GM18867 (cell line): ENCODE results near the gene TCL1B.
"Not testable (repeated sequence)": the region's sequence is repeated elsewhere in the genome, so short reads cannot be mapped to it uniquely, and the experiment has no call there.

Experiments
- ATAC-seq: cut with Tn5 transposase; IDR thresholded peaks from one replicate; pipeline ENCODE4 v1.9.1; 2021; ENCODE audit warnings: mild to moderate bottlenecking, moderate library complexity; ENCODE audit not compliant: unreplicated experiment

TCL1B gene

GRCh38 chr14:95700221-95700976 lies 14.2 kb downstream of the TCL1B start:
- no peak for ATAC-seq

DNA sequence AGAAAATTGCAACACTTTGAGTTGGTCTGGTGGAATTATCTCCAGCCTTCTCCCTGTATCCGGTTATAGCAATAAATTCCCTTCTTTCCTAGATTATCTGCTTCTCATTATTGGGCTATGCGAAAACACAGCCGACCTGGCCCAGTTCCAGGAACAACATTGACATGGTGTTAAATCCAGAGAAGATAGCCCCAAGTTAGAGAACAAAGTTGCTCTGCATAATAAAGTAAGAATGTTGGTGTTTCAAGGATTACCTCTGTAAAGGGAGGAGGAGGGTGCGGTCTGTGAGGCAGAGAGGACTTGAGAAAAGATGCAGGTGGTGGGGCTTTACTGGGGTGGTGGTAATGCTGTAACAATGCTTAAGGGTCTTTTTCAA lies 15.6 kb downstream of the TCL1B start:
- no peak for ATAC-seq

- no peak for ATAC-seq
These were observed 17.1 kb downstream of the TCL1B start for GRCh38 chr14:95703341-95703740.

DNA sequence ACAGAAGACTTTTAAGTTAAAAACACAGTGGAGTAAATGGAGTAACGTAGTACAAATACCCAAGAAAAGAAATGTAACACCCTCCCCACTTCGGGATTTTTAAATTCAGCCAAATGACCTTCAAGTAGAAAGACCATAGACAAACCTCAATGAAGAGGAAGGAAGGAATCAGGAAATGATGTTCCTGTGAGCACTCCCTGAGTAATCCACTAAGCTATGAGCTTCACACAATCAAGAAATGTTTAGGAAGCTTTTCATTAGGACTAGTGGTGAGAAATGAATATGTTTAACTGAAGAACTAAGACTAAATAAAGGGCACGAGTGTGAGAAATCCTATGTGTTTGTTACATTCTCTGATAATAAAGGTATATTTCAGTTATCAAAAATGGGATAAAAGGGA lies 17.6 kb downstream of the TCL1B start:
- ATAC-seq = no peak

DNA sequence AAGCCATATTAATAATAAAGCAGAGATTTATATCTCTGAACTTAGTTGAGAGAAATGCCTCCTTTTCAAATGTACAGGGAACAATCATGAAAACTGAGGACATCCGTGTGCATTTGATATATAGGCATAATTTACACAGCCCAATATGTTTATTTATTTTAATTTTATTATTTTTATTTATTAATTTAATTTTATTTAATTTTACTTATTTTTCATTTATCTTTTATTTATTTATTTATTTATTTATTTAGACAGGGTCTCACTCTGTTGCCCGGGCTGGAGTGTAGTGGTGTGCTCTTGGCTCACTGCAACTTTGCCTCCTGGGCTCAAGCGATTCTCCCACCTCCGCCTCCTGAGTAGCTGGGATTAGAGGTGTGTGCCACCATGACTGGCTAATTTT lies 19.3 kb downstream of the TCL1B start:
- no peak for ATAC-seq

- no peak for ATAC-seq
These were observed 21.1 kb downstream of the TCL1B start for GRCh38 chr14:95707327-95707726.

GRCh38 chr14:95710106-95710505 lies 23.9 kb downstream of the TCL1B start:
- no peak for ATAC-seq

- ATAC-seq = no peak
These were observed 25.4 kb downstream of the TCL1B start for GRCh38 chr14:95711476-95712176.

DNA sequence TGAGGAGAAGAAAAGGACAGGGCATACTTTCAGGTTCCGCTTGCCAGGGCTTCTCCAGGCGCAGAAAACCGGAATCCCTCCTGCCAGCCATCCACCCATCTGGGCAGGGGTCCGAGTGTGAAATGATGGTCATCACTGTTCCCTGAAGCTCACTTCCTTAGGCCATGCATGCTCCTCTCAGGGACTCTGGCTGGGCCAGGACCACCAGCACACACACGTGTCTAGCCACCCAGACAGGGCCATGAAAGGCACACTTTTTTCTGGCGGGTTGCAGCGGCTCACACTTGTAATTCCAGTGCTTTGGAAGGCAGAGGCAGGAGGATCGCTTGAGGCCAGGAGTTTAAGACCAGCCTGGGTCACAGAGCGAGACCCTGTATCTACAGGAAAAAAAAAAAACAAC lies 26.2 kb downstream of the TCL1B start:
- ATAC-seq = no peak

DNA sequence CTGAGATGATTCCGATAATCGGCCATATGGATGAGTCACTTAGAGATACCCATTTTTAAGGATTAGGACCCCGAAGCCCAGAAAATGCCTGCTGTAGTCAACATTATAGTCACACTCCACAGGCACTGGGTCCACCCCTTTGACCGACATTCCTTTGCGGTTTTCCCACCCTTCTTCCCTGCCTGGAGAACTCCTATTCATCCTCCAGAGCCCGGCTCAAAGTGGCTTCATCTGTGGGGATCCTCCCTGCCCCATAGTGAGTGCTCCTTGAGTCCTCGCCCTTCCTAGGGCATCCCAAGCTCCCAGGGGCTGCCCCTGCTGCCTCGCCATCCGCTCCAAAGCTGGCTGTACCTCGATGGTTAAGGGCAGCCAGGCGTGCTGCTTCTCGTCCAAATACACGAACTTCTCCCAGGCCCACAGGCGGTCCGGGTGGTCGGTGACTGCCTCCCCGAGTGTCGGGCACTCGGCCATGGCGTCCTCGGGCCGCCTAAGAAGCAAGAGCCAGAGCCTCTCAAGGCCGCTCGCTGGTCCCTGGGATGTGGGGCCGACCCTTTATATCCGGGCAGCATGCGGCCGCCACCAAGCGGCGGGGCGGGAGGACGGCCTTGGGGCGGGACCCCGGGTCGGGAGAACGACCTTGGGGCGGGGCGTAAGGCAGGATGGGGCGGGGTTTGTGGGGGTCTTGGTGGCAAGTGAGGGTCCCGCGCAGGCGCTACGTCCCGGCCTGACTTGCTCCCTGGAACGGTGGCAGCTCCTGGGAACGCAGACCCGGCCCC lies 27.6 kb downstream of the TCL1B start, which contains the start of gene TCL1A:
Gene TCL1A, minus strand, starts transcription at position 530 of the 776 bp plus-strand sequence. Its CDS starts 59 bp downstream, at position 471.
- ATAC-seq = peak; percentile 81

DNA sequence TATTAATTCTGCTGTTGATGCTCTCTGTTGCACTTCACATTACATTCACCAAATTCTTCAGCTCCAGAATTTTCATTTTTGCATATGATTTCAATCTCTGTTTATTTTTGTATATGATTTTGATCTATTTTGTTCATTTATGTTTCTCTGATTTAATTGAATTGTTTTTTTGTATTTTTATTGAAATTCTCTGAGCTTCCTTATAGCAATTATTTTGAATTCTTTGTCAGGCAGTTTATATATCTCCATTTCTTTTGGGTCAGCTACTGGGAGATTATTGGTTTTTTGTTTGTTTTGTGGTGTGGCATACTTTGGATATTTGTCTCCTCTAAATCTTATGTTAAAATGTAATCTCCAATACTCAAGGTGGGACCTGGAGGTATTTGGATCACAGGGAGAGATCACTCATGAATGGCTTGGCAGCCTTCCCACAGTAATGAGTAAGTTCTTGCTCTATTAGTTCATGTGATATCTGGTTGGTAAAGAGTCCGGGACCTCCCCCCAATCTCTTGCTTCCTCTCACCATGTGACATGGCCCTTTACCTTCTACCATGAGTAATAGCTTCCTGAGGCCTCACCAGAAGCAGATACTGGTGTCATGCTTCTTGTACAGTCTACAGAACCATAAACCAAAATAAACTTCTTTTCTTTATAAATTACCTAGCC lies 36.4 kb downstream of the TCL1B start:
- no peak for ATAC-seq

- peak; percentile 81 for ATAC-seq
These were observed 39.6 kb downstream of the TCL1B start for GRCh38 chr14:95725685-95726336.

- ATAC-seq = no peak
These were observed 41.0 kb downstream of the TCL1B start for GRCh38 chr14:95727056-95727700.

GRCh38 chr14:95729402-95730028 lies 43.3 kb downstream of the TCL1B start:
- ATAC-seq = not testable (repeated sequence)

DNA sequence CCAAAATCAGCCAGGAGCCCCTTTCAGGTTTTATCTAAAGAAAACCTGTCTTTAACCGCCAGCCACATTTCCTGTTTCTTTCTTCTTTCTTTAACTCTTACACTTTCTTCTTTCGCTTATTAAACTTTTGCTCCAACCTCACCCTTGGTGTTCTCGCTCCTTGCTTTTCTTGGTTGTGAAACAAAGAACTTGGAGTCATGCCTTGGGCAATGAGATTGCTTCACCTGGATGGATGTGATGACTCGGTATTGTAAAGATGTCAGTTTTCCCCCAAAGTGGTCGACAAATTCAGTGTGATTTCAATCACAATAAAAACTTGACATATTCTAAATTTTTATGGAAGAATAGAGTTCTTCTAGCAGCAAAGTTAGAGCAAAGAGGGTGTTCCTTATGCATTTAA lies 43.9 kb downstream of the TCL1B start:
- no peak for ATAC-seq

DNA sequence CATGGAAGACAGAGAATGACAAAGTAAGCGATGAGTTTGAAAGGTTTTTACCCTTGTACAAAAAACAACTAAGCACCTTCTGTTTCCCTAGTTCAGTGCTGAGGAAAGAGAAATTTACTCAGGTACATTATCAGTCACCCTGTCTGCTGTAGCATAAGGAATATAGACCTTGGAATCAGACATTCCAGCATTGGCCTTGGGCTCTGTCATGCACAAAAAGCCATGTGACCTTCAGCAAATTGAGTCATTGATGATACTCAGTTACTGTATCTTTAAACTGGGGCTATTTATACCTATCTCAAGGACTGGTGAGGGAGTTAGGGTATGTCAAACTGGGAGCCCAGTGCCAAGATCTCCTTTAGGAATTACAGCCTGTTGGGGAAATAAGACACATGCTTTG lies 47.0 kb downstream of the TCL1B start:
- ATAC-seq = no peak

DNA sequence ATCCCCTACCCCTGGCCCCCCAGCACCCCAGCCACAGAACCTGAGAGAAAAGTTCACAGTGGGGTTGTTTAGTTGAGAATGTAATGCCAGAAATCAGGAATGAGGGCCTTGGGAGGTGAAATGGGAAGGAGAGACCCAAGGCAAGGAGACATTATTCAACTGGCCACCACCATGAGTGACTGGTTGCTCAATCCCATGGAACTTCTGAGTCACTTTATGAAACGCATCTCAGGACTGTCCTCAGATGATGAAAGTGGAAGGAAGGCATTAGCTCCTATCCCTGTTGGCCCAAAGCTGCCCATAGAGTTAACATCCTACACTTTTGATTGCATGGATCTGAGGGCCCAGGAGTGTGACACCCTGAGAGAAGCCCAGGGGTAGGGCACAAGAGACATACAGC lies 53.1 kb downstream of the TCL1B start:
- no peak for ATAC-seq

DNA sequence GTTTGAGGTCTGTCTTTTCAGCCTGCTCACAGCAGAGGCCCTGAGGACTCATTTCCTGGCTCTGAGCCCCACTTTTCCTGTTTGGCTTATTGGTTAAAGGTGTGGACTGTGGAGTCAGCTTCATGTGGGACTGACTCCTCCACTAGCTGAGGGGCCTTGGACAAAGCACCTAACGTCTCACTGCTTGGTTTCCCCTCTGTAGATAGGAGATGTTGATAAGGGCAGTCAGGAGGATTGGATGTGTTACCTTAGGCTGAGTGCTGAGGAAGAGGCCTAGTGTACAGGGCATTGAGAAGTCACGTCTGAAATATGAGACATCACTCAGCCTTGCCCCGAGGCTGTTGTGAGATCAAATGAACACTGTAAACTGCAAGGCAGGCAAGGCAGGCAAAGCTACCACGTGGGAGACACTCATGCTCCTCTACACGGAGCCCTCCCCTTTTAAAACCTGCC lies 54.8 kb downstream of the TCL1B start:
- ATAC-seq = no peak

DNA sequence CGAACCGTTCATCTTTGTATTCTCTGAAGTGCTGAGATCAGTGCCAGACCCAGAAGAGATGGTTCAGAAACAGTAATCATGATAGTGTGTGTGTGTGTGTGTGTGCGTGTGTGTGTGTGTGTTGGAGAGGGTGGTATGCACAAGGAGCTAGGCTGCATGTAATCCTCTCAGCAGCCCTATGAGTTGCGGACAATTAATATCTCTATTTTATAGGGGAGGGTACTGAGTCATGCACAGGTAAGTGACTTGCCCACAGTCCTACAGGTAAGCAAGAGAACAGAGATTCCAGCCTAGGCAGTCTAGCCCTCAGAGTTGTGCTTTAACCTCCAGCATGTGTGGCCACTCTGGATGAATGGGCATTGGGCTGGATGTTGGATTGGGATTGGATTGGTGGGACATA lies 55.6 kb downstream of the TCL1B start:
- ATAC-seq = no peak
